HCEC 1CT (cell line): ENCODE measurements around the gene VWA8.
"Not testable (repeated sequence)": the region's sequence is repeated elsewhere in the genome, so short reads cannot be mapped to it uniquely, and the experiment has no call there.

Source experiments
- DNase-seq: peaks from one replicate; pipeline ENCODE4 v3.0.0-alpha.2; 2017

VWA8 gene

GRCh38 chr13:41678848-41679247 is 282.1 kb downstream of the VWA8 start:
- DNase-seq = no peak

- peak; percentile 23 for DNase-seq
These were observed 282.7 kb downstream of the VWA8 start for GRCh38 chr13:41678249-41678648.

GRCh38 chr13:41675306-41675705 is 285.6 kb downstream of the VWA8 start:
- DNase-seq = peak; percentile 39

DNA sequence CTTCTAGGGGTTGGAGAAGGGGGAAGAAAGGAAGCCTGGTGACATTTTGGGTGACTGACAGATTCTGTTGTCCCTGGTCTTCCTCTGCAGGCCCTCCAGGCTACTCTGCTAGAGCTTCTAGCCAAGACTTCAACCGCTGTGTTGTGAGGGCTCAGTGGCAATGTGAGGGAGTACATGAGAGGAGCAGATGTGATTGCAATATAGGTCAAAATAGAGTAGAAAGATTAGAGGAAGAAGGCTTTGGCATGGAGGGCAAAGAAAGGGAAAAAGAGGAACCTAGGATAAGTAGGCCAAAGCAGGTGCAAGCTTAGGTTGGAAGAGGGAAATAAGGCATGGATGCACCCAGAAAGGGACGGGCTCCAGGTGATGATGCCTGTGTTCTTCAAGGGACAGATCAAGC is 286.7 kb downstream of the VWA8 start:
- DNase-seq = no peak

DNA sequence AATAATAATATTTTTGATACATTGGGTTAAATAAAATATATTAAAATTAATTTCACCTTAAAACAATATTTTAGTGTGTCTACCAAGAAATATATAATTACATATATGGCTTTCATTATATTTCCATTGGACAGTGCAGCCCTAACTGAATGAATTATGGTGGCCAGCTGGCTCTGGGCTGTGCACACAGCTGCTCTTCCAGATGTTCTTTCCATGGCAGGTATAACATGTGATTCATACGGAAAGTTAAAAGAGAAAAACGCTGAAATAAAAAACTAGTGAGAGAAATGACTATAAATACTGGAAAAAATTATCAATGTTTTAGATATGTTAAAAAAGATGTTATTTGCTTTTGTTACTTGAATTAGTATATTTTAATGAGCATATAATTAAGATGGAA is 287.3 kb downstream of the VWA8 start:
- no peak for DNase-seq

DNA sequence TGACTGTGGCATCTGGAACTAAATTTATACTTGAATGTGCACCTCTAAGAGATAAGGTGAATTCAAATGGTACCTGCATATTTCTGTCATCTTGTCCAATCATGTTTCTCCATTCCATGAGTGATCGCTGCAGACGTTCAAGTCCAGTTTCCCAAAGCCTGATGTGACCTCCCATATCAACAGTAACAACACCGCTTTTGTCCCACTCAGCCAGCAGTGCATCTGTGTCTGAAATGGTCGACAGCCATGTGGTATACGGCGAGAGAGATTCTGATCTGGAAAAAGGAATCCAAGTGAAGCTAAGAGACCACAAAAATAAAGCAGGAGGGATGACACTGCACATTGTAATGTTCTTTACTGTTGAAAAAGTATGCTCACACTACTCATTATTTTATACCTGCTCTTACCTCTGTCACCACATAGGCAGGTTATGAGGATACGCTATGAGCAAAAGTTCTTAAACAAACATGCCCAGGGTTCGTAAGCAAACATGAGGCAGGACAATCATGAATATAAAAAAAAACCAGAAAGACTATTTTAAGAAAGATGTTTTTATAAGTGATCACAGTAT is 290.0 kb downstream of the VWA8 start:
- no peak for DNase-seq

DNA sequence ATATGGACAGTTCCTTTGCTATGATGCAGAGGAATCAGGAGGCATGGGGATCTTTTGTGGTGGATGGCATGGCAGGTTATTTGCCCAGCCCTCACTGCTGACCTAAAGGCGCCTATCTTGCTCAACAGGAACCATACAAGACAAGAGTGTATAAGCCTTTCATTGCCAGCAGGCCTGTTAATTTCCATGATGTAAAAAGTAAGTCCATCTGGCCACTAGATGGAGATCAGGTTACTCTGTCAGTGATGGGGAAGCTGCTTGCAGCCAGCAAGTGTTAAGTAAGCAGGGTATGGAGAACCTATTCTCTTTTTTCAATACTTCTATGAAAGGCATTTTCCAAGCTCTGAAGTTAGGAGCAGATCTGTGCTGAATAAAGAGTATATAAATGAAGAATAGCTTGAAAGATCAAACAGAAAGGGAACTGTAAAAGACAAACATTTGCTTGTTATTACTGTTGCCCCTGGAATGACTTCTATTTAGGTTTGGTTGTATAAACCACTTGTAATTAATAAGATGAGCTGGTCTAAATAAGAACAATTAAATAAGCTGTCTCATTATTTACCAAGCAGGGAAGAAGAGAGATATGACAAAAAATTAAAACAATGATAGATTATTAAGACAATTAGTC is 292.7 kb downstream of the VWA8 start:
- peak; percentile 92 for DNase-seq

GRCh38 chr13:41666644-41667043 is 294.3 kb downstream of the VWA8 start:
- no peak for DNase-seq

- DNase-seq = no peak
These were observed 300.5 kb downstream of the VWA8 start for GRCh38 chr13:41660411-41660810.

DNA sequence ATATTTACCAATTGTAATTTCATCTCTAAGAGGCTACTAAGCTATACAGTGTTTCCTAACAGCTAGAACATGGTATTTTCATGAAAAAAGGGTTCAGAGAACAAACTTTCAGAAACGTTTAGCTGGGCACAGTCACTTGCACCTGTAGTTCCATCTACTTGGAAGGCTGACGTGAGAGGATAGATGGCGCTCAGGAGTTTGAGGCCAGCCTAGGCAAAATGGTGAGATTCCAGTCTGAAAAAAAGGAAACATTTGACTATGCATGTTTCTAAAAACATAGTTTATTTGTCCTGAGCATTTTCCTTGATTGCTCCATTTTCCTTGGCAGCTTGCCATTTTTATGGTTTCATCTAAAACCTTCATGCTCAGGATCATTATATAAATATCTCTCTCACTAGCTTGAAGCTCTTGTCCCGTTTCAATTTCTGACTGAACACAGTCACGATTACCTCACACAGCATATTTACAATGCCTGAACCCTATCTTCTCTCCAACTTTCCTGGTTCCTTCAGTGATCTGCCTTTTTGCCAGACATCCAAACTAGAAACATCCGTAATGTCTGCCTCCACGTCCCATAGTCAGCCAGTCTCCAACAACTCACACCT is 302.8 kb downstream of the VWA8 start:
- peak; percentile 50 for DNase-seq

GRCh38 chr13:41655997-41656396 is 304.9 kb downstream of the VWA8 start:
- no peak for DNase-seq

GRCh38 chr13:41654796-41655195 is 306.1 kb downstream of the VWA8 start:
- DNase-seq = no peak

DNA sequence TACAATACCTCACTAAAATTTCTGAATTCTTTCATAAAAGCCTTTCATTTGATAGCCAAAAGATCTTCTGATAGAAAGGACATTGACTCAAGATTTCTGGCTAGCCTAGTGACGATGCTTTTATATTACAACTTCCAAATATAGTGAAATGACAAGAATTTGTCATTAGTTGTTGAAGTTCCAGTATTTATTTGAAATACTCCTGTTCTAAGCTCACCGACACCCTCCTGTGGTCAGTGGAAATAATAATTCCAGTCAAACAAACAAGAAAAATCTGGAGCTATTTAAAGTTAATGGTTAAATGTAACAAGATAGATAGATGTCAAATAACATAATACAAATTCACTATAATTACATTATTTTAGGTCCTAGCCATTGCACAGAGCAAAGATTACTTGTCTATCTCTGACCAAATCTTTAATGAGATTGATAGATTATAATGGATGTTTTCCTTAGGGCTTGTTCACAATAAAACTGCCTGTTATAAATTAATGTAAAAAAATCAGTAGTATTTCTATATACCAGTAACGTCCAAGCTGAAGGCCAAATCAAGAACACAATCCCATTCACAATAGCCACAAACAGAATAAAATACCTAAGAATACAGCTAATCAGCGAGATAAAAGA is 308.1 kb downstream of the VWA8 start:
- DNase-seq = peak; percentile 81

- no peak for DNase-seq
These were observed 309.4 kb downstream of the VWA8 start for GRCh38 chr13:41651413-41652058.

- DNase-seq = no peak
These were observed 310.2 kb downstream of the VWA8 start for GRCh38 chr13:41650706-41651105.

- DNase-seq = no peak
These were observed 311.2 kb downstream of the VWA8 start for GRCh38 chr13:41649659-41650058.

GRCh38 chr13:41648314-41648935 is 312.5 kb downstream of the VWA8 start:
- DNase-seq = peak; percentile 54

DNA sequence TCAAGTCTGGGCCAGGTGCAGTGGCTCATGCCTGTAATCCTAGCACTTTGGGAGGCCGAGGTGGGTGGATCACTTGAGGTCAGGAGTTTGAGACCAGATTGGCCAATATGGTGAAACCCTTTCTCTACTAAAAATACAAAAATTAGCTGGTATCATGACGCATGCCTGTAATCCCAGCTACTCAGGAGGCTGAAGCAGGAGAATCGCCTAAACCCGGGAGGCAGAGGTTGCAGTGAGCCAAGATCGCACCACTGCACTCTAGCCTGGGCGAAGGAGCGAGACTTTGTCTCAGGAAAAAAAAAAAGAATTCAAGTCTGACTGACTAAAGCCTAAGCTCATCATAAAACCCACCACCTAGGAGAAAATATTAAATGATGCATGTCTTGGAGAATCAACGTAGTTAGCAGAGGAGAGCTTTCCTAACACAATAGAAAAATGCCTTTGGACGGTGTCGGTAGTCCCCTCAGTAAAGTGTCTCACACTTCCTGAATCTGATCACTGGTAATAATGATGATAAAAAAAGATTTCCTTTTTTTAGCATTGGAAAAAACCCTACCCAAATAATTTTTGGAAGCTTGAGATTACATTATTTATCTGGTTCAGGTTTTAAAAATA is 313.1 kb downstream of the VWA8 start:
- DNase-seq = not testable (repeated sequence)

DNA sequence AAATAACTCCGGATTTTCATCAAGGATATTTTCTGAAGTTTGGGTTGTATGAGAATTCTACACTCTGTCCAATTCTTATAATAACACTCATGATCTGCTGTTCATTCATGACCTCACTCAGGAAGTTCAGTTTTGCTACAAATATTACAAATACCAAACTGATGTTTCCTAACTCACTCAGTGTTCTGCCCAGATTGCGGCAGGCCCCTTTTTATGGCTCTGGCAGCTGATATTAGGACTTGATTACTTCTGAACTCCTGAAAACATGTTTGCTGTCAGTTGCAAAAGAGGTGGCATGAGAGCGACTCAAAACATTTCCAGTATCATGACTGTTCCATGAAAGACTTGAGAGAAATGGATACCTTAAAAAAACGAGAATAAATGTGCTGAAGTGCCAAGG is 315.6 kb downstream of the VWA8 start:
- peak; percentile 95 for DNase-seq

- DNase-seq = no peak
These were observed 316.2 kb downstream of the VWA8 start for GRCh38 chr13:41644742-41645141.

DNA sequence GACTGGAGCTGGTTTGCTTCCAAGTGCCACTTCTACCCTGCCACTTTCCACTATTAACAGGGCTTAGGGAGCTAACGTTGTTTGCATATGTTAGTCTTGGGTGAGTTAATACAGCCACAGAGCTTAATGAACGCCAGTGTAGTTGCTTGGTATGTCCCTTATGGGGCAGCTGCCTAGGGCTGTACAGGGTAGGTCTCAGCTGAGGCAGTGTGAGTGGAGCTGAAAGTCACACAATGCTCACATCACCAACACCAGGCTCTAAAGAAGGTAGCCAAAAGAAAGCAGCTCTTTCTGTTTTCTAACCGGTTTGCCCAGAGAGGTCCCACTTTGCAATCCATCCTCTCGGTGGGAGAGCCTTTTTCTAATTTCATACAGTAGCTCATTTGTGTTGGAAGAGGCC is 317.4 kb downstream of the VWA8 start:
- DNase-seq = no peak

- no peak for DNase-seq
These were observed 318.9 kb downstream of the VWA8 start for GRCh38 chr13:41641961-41642360.

GRCh38 chr13:41641429-41641828 is 319.5 kb downstream of the VWA8 start:
- no peak for DNase-seq
